ENCODE results near the gene RFPL3.

- TF ChIP-seq CTCF (IDR thresholded peaks at IDR 0.05) (no peak), POLR2AphosphoS5 (IDR thresholded peaks at IDR 0.05) (no peak), POLR2A (IDR thresholded peaks at IDR 0.05) (no peak), EP300 (IDR thresholded peaks at IDR 0.05) (no peak)
Measured at GRCh38 chr22:32308191-32308590, 49.5 kb upstream of the RFPL3 start.
